Endothelial cell of umbilical vein (primary cell): ENCODE results near the gene METTL1. TPM values are rescaled to one million over a fixed set of nuclear protein-coding genes. Genes with fewer than 3 reads are reported as not detected.

Experiments
- BruUV-seq: library from RNA; stranded (reverse); fragments of 400-500 nt; replicated peaks from 2 replicates; lab custom pipeline; 2021; lab: Mats Ljungman, UMichigan
- CTCF ChIA-PET: fragments of 300-600, 350-600 bp; sonication (Branson Sonifier 250); formaldehyde crosslinking; loops from one replicate; lab custom pipeline; 2021; ENCODE audit warnings: antibody characterized with exemption, inconsistent platforms; lab: Charles Lee
- POLR2A ChIA-PET: fragments of 300-600, 350-600 bp; sonication (Branson Sonifier 250); formaldehyde crosslinking; loops from one replicate; lab custom pipeline; 2021; ENCODE audit warnings: antibody characterized with exemption, inconsistent platforms; lab: Charles Lee
- DNase-seq: peaks from one replicate; pipeline ENCODE4 v3.0.0-alpha.2; 2011; ENCODE audit warnings: low read depth, low spot score
- FAIRE-seq: peaks from 2 replicates; lab custom pipeline; 2011; peaks lifted over from hg19 to GRCh38; lab: Jason Lieb, UNC
- H2AFZ ChIP-seq: 2 replicates; pipeline ENCODE4 v1.6.0; 2012; ENCODE audit warnings: low read depth, low read length, control low read depth, inconsistent platforms
- H3K27ac ChIP-seq: 2 replicates; pipeline ENCODE4 v1.5.1; 2011; ENCODE audit warnings: low read depth, mild to moderate bottlenecking, control low read depth, low read length, moderate library complexity; ENCODE audit not compliant: insufficient read depth
- H3K27me3 ChIP-seq, 2 experiments: 2 replicates each; pipeline versions ENCODE4 v1.6.0 to v1.6.1; 2011; ENCODE audit warnings: low read length in 2 of 2, mixed read lengths in 1 of 2; ENCODE audit not compliant: control insufficient read depth in 2 of 2, insufficient read depth in 2 of 2
- H3K36me3 ChIP-seq, 2 experiments: 2 replicates in 1 of 2; 3 replicates in 1 of 2; pipeline ENCODE4 v1.5.1; 2011; ENCODE audit warnings: low read length in 2 of 2, mild to moderate bottlenecking in 1 of 2, moderate library complexity in 1 of 2; ENCODE audit not compliant: control insufficient read depth in 2 of 2, insufficient read depth in 2 of 2; ENCODE audit errors: extremely low read depth in 1 of 2
- H3K4me1 ChIP-seq: 3 replicates; pipeline ENCODE4 v1.5.1; 2011; ENCODE audit warnings: mild to moderate bottlenecking, low read length; ENCODE audit not compliant: control insufficient read depth, insufficient read depth; ENCODE audit errors: extremely low read depth
- H3K4me2 ChIP-seq: 2 replicates; pipeline ENCODE4 v1.6.1; 2011; ENCODE audit warnings: low read length, control low read depth, mixed read lengths; ENCODE audit not compliant: insufficient read depth
- H3K4me3 ChIP-seq, 3 experiments: fragments of 200-600 bp in 1 of 3; sonication (generic), shearing (Covaris generic) in 1 of 3; replicated peaks in 1 of 3; 2 replicates each; pipeline ENCODE4 v1.5.1; 2011 to 2016; ENCODE audit warnings: control low read depth in 3 of 3, low read length in 3 of 3, mild to moderate bottlenecking in 2 of 3, inconsistent platforms in 1 of 3, low read depth in 1 of 3, moderate library complexity in 1 of 3; ENCODE audit not compliant: insufficient read depth in 1 of 3
- H3K79me2 ChIP-seq: 2 replicates; pipeline ENCODE4 v1.6.0; 2012; ENCODE audit warnings: low read length, inconsistent platforms; ENCODE audit not compliant: control insufficient read depth, insufficient read depth
- H3K9ac ChIP-seq: replicated peaks from 2 replicates; pipeline ENCODE3; 2011; ENCODE audit warnings: low read length, control low read depth; ENCODE audit not compliant: insufficient read depth; ENCODE audit errors: extremely low read depth
- H3K9me1 ChIP-seq: replicated peaks from 3 replicates; pipeline ENCODE4 v1.6.0; 2011; ENCODE audit warnings: mild to moderate bottlenecking, low read length; ENCODE audit not compliant: control insufficient read depth, insufficient read depth; ENCODE audit errors: extremely low read depth
- H3K9me3 ChIP-seq: replicated peaks from 2 replicates; pipeline ENCODE4 v1.5.1; 2012; ENCODE audit warnings: low read length, inconsistent platforms; ENCODE audit not compliant: control insufficient read depth, insufficient read depth
- H4K20me1 ChIP-seq: replicated peaks from 2 replicates; pipeline ENCODE3; 2011; ENCODE audit warnings: mild to moderate bottlenecking, low read length; ENCODE audit not compliant: control insufficient read depth, insufficient read depth; ENCODE audit errors: extremely low read depth
- EZH2 ChIP-seq: IDR thresholded peaks from 2 replicates; pipeline ENCODE4 v1.6.1; 2012; ENCODE audit warnings: borderline replicate concordance, low read depth, mild to moderate bottlenecking, moderate library complexity, low read length, inconsistent platforms; ENCODE audit not compliant: severe bottlenecking
- FOS ChIP-seq: IDR thresholded peaks from 2 replicates; pipeline ENCODE4 v1.6.1; 2011; ENCODE audit warnings: mild to moderate bottlenecking, low read length, moderate library complexity, borderline replicate concordance; ENCODE audit not compliant: insufficient read depth
- GATA2 ChIP-seq: IDR thresholded peaks from 2 replicates; pipeline ENCODE4 v1.7.0; 2011; ENCODE audit warnings: low read depth, mild to moderate bottlenecking, moderate library complexity, mixed read lengths, low read length; ENCODE audit not compliant: insufficient read length, insufficient read depth
- JUN ChIP-seq: IDR thresholded peaks from 2 replicates; pipeline ENCODE4 v1.6.1; 2011; ENCODE audit warnings: borderline replicate concordance, low read depth; ENCODE audit not compliant: insufficient read length, insufficient read depth
- MYC ChIP-seq: IDR thresholded peaks from one replicate; pipeline ENCODE4 v1.6.1; 2011; ENCODE audit warnings: mild to moderate bottlenecking, low read depth, low read length
- POLR2A ChIP-seq: IDR thresholded peaks from 2 replicates; pipeline ENCODE4 v1.6.1; 2012; ENCODE audit warnings: low read depth, mild to moderate bottlenecking, control low read depth, low read length
- POLR2AphosphoS5 ChIP-seq: IDR thresholded peaks from 2 replicates; pipeline ENCODE4 v1.6.1; 2012; ENCODE audit warnings: low read depth, mild to moderate bottlenecking, control low read depth, low read length, moderate library complexity; ENCODE audit not compliant: insufficient read depth
- dilution Hi-C: fragments of 300-500 bp; cut with MboI; formaldehyde crosslinking; loops from one replicate; pipeline ENCODE4 v1.15.0; 2019; ENCODE audit warnings: low sequenced_read_pairs; ENCODE audit not compliant: extremely low pct_ligation_motif_present
- intact Hi-C: fragments of 100-400 bp; cut with micrococcal nuclease; formaldehyde crosslinking; loops from one replicate; pipeline ENCODE4 v1.10.0; 2022
- polyA plus RNA-seq, 4 experiments: library from polyadenylated mRNA; depleted of rRNA in 3 of 4; stranded (reverse) in 3 of 4; unstranded in 1 of 4; fragments of >200 nt; gene quantifications; 2 replicates each; pipeline versions ENCODE4 v1.2.1 to v1.2.3, GENCODE V29; 2011 to 2012; ENCODE audit warnings: missing spikeins in 1 of 4
- total RNA-seq: library from RNA; stranded (reverse); gene quantifications from 2 replicates; pipeline ENCODE4 v1.2.3, GENCODE V29; 2021
- TF ChIP-seq, protein P1 (sequence below), 2 donors: IDR thresholded peaks; 1 replicate in 1 of 2; 2 replicates in 1 of 2; pipeline ENCODE4 v1.5.1; 2011; ENCODE audit warnings: low read length in 2 of 2, mild to moderate bottlenecking in 2 of 2, moderate library complexity in 2 of 2, control low read depth in 1 of 2, inconsistent platforms in 1 of 2, low read depth in 1 of 2; ENCODE audit not compliant: insufficient read depth in 1 of 2; ENCODE audit errors: extremely low read depth in 1 of 2
- TF ChIP-seq, protein P2 (sequence below): IDR thresholded peaks from 2 replicates; pipeline ENCODE4 v1.6.1; 2011; ENCODE audit not compliant: insufficient read depth, insufficient read length

Gene METTL1
- total and polyA plus RNA-seq, 2 donors (not counting 3 experiments of a cell fraction or from before 2014, with no cell fraction given), result 23.6 to 24.3 TPM

DNA sequence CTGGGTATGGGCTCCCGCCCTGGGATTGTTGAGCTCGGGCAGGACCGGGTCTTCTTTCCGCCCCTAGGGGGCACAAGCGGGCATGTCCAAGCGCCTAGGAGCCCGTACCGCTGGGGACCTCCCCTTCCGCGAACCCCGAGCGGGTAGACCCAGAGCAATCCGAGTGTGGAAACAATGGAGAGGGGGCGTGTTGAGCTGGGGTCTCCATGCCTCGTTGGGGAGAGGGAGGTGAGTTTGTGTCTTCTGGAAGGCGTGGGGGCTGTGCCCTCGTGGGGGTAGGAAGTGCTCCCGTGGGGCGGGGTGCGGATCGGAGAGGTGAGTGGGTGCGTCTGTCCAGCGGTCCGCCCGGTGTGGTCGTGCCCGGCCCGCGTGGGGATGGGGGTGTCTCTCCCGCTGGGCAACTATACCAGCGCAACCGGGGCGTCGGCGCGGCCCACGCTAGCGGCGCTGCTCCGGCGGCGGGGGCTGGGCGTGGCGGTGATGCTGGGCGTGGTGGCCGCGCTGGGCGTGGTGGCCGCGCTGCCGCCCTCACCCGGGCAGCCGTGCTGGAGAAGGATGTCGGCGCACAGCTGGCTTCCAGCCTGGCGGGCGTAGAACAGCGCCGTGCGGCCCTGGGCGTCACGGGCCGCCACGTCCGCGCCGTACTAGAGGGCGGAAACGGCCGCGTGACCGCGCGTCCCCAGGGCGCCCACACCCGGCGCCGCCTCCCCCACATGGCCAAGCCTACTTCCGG, 45.6 kb downstream of the METTL1 start:
- dilution Hi-C loops, result no loop called here
- no TSS peak for BruUV-seq
- POLR2A ChIA-PET, result interaction anchor here (0.6 kb wide), 1 partner anchor 29 kb away, joined by 3 read pairs; no protein-coding TSS in a partner anchor

More for the DNA sequence above, 45.6 kb downstream of the METTL1 start:
- H3K4me1 ChIP-seq, result peaks cover 7% of the 10 kb centered on the region
- no peak for TF ChIP-seq EZH2
- no peak for TF ChIP-seq GATA2
- TF ChIP-seq POLR2A, result peak; percentile 79
- TF ChIP-seq, protein P1, sequence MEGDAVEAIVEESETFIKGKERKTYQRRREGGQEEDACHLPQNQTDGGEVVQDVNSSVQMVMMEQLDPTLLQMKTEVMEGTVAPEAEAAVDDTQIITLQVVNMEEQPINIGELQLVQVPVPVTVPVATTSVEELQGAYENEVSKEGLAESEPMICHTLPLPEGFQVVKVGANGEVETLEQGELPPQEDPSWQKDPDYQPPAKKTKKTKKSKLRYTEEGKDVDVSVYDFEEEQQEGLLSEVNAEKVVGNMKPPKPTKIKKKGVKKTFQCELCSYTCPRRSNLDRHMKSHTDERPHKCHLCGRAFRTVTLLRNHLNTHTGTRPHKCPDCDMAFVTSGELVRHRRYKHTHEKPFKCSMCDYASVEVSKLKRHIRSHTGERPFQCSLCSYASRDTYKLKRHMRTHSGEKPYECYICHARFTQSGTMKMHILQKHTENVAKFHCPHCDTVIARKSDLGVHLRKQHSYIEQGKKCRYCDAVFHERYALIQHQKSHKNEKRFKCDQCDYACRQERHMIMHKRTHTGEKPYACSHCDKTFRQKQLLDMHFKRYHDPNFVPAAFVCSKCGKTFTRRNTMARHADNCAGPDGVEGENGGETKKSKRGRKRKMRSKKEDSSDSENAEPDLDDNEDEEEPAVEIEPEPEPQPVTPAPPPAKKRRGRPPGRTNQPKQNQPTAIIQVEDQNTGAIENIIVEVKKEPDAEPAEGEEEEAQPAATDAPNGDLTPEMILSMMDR (IDR thresholded peaks at IDR 0.05; ENCODE audit: extremely low read depth in 1 of 2, insufficient read depth in 1 of 2, low read depth in 1 of 2, low read length in 2 of 2), result peak; percentile 88 to 97
- TF ChIP-seq, protein P2, sequence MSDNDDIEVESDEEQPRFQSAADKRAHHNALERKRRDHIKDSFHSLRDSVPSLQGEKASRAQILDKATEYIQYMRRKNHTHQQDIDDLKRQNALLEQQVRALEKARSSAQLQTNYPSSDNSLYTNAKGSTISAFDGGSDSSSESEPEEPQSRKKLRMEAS, result no peak
- no peak for TF ChIP-seq JUN
- peak; percentile 57 for TF ChIP-seq POLR2AphosphoS5
- no peak for TF ChIP-seq FOS
- TF ChIP-seq MYC, result no peak
- no peaks in the 10 kb centered on the region for H3K79me2 ChIP-seq
- H3K36me3 ChIP-seq, result no peaks in the 10 kb centered on the region
- intact Hi-C loops, result loop anchor here (1.0 kb wide), 4 partner anchors 26 to 179 kb away; partner anchors contain the start of genes CDK4, EEF1AKMT3, METTL1 and OS9
- no peaks in the 10 kb centered on the region for H3K9me1 ChIP-seq
- H4K20me1 ChIP-seq, result no peaks in the 10 kb centered on the region
- H3K4me3 ChIP-seq, result peak overlapping the region; percentile 62 to 64 (median 62)
- no peaks in the 10 kb centered on the region for H3K9me3 ChIP-seq
- peak overlapping the region; percentile 61 for H3K9ac ChIP-seq
- peak overlapping the region; percentile 96 for H2AFZ ChIP-seq
- H3K4me2 ChIP-seq, result peak overlapping the region; percentile 54
- FAIRE-seq (peak; percentile 87), DNase-seq (peak; percentile 74)
- H3K27me3 ChIP-seq, result peaks cover 2 to 8% of the 10 kb centered on the region in 2 experiments
- peak overlapping the region; percentile 23 for H3K27ac ChIP-seq
- CTCF ChIA-PET, result interaction anchor here (0.5 to 4.6 kb wide), 20 partner anchors 10 to 143 kb away, joined by 3 to 48 read pairs (median 6); partner anchors contain the start of genes AGAP2, ARHGEF25, CDK4 and CYP27B1
